GM21717 (cell line): ENCODE results near the gene PES1.
"Not testable (repeated sequence)": the region's sequence is repeated elsewhere in the genome, so short reads cannot be mapped to it uniquely, and the experiment has no call there.

Source experiments
- ATAC-seq: cut with Tn5 transposase; IDR thresholded peaks from one replicate; pipeline ENCODE4 v1.9.1; 2021; ENCODE audit warnings: mild to moderate bottlenecking, moderate library complexity; ENCODE audit not compliant: unreplicated experiment

Gene PES1

DNA sequence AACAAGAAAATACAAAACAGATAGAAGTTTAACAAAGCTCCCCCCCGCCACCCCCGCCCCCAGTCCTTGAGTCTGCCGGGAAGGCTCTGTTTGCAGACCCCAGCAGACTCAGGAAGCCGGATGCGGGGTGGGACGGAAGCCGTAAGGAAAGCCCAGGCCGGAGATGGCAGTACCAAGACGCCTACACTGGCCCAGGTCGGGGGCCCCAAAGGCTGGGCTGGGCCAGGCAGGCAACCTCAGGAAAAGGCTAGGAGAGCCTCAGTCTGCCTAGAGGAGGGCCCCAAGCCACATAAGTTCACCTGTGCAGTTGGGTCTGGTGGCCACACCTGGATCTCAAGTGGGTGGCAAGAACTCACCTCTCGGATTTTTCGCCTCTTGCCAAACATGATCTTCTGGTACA, 13.2 kb downstream of the PES1 start:
- no peak for ATAC-seq

GRCh38 chr22:30575859-30576258, 15.9 kb downstream of the PES1 start:
- ATAC-seq: no peak

- ATAC-seq: no peak
Observed at GRCh38 chr22:30574997-30575671, 16.6 kb downstream of the PES1 start.

DNA sequence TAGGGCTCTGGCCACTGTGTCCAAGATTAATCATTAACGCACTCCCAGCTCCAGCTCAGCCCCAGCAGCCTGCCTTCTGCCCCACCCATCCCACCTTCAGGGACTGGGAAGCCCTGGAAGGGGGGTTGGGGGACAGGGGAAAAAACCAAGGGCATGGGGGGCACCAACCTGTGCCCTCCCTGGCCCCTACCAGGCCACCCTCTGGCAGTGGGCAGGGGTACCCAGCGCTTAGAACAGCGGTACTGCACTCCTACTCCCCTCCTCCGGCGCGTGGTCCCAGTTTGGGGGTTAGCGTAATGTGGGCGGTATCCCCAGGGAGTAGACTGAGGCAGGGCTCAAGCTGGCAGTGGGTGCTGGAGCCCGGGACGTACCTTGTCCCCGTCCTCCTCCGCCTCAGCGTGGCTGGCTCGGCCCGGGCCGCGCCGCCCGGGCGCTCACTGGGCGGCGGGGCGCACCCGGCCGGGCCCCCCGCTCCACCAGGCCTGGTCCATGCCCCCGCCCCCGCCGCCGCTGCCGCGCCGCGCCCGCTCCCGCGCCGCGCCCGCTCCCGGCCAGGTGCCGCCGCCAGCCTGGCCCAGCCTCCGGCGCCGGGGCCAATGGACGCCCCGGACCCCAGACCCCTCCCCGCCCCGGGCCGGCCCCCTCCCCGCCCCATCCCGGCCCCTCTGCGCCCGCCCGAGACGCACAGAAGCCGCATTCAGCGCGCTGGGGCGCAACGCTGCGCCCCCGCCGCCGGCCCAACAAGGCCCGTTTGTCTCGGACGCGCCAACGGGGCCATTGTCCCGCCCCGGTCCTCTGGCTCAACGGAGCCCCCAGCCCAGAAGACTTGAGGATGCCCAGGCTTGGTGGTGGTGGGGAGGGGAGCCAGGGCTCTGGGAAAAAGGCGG, 17.4 kb downstream of the PES1 start, which contains the start of gene GAL3ST1:
Gene GAL3ST1 (minus strand): TSS at position 571 of the 887 bp plus-strand sequence. CDS start 17,273 bp downstream, outside the sequence.
- ATAC-seq: no peak

DNA sequence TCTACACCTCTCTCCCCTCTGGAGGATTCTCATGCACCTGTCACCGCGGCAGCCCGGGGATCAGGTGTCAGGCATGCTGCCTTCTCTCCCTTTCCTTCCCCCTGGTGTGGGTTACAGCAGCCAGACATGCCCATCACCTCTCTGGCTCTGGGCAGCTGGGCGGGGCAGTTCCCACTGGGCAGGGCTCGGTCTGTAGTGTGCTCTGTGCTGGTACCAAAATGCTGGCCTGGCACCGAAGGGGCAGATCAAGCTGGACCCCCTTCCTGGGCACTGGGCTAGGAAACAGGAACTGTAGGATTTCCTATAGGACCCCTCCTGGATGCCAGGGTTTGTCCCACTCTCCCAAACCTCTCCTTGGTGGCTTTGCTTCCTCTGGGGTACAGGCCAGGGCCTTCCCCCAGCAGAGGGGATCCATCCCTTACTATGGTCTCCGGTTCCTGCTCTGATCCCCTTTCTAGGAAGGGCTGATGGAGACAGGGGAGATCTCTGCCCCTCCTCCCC, 18.1 kb downstream of the PES1 start:
- no peak for ATAC-seq

GRCh38 chr22:30572840-30573593, 18.7 kb downstream of the PES1 start:
- ATAC-seq: no peak

DNA sequence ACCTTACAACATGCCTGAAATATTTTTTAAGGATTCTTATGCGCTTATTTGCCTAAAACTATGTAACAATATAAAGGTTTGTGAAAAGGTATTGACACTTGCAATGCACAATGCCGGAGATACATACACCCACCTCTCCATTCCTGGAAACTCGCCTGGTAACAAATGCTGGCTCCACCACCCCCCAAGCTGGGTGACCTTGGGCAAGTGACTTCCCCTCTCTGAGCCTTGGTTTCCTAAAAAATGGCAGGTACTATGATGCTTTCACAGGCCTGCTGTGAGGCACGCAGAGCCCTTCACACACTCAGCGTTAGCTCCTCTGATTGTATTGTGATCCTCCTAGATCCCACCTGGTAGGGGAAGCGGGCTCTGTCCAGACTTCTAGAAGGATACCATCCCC, 19.5 kb downstream of the PES1 start:
- ATAC-seq: no peak

- no peak for ATAC-seq
Observed at GRCh38 chr22:30569674-30570202, 22.0 kb downstream of the PES1 start.

GRCh38 chr22:30568137-30568805, 23.4 kb downstream of the PES1 start:
- no peak for ATAC-seq

GRCh38 chr22:30567277-30567676, 24.4 kb downstream of the PES1 start:
- ATAC-seq: not testable (repeated sequence)

DNA sequence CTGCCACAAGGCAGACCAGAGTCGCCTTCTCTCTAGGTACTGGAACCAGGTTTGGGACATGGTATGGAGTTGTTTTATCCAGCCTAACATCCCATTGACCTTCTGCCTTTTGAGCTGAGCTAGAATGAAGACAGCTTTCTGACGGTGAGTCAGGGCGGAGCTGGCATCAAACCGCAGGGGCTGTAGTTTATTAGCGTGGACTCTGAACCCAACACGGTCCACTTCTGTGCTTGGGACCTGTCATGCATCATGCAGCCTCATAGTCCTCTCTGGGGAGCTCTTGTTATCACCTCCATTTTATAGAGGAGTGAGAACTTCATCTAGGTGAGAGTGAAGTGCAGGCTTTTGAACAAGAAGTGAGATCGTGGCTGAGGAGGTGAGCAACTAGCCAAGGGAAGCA, 25.6 kb downstream of the PES1 start:
- ATAC-seq: no peak

DNA sequence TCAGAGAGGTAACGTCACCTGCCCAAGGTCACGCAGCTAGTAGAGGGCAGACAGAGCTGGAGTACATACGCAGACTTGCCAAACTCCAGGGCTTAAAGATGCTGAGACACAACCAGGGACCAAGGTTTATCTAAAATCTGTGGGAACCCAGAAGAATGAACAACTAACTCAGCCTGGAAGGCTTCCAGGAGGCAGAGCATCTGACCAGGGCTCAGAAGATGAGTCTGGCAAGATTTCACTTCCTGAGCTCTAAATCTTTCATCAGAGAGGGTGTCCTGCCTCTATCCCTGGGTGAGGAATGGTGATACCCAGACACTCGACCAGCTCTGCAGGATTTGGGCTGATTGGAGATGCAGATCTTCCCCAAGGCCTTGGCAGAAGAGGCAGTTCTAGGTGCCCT, 26.4 kb downstream of the PES1 start:
- no peak for ATAC-seq

- no peak for ATAC-seq
Observed at GRCh38 chr22:30564761-30565119, 27.0 kb downstream of the PES1 start.

DNA sequence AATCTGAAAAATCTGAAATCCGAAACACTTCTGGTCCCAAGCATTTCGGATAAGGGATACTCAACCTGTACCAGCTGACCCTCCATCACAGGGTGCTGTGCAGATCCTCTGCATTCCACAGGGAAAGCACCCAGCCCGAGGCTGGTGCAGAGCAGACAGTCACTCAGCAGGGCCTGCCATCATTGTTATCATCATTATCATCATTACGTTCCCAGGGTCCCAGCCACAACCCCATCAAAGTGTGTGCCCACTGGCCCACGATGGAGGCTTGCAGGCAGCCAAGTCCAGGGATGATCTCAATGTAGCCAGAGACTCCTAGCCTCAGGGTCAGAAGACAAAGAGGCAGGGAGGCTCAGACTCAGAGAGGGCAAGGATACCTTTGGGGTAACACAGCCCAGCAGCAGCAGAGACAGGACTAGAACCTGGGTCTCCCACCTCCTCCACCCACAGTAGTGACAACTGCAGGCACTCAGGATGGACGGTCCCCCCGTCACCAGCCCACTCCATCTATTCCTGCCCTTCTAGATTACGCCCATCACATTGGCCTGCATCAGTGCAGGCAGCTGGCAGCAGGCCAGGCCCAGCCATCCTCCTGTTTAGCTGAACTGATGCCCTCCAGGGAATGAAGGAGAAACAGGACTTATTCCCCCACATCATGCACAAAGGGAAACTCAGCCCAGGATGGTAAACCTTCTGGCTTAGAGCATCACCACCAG, 27.5 kb downstream of the PES1 start:
- no peak for ATAC-seq

- ATAC-seq: no peak
Observed at GRCh38 chr22:30562366-30562765, 29.3 kb downstream of the PES1 start.

DNA sequence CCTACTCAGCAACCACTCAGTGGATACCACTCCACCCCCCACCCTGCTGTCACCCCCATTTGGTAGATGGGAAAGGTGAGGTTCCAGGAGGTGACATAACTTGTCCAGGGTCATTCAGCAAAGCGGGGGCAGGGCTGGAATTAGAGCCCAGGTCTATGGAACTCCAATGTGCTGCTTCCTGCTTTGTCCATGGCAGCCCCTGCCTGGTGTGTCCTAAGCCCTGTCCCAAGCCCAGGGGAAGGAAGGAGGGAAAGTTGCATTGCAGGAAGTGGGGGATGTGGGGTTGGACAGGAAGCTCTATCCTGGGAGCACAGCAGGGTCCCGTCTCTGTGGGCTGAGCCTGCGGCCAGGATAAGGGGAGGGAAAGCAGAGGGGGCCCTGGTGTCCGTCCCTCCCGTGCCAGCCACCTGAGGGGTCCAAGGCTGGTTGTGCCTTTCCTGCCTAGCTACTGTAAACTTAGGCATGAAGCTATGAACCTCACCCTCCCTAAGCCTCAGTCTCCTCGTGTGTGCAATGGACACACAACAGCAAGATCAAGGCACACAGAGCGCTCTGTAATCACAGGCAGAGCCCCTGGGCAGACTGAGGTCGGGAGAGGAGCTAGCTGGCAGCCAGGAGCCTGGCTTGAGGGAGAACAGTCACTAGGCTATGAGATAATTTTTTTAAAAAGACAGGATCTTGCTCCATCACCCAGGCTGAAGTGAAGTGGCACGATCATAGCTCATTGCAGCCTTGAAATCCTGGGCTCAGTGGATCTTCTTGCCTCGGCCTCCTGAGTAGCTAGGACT, 30.1 kb downstream of the PES1 start:
- no peak for ATAC-seq

DNA sequence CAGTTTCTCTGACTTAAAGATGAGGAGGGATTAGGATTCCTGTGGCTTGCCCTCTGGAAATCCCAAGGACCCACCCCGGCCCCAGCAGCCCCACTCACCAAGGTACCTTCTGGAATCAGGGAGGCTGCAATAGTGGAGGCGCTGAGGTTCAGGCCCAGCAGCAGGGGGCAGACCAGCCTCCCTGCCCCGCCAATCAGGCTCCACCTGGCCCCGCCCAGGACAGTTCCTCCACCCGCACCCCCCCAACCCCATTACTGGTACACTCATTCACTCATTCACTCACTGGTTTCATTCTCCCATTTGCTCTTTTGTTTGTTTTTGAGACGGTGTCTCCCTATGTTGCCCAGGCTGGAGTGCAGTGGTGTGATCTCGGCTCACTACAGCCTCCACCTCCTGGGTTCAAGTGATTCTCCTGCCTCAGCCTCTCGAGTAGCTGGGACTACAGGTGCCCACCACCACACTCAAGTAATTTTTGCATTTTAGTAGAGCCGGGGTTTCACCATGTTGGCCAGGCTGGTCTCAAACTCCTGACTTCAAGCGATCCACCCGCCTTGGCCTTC, 31.0 kb downstream of the PES1 start:
- not testable (repeated sequence) for ATAC-seq

DNA sequence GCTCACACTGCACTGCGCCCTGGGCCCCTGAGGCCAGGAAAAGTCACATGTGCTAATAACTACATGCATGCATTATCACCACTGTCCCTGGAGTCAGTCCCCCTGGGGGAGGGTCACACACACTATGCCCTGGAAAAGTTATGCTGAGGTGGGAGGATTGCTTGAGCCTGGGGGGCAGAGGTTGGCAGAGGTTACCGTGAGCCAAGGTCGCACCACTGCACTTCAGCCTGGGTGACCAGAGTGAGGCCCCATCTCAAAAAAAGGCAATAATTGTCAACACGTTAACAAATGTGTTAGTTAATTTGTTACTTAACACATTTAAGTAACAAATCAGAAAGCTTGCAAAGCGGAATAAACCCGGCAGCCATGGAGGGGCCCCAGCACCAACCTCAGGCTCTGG, 31.8 kb downstream of the PES1 start:
- no peak for ATAC-seq

- ATAC-seq: no peak
Observed at GRCh38 chr22:30557243-30557642, 34.5 kb downstream of the PES1 start.
